Neural cell (in vitro differentiated cells): ENCODE measurements around the gene FAM217A. TPM values are rescaled to one million over a fixed set of nuclear protein-coding genes. Genes with fewer than 3 reads are reported as not detected.

ENCODE experiments used
- H2AFZ ChIP-seq: fragments of 200-600, 300-800 bp; sonication (generic), shearing (Covaris generic); 2 replicates; pipeline ENCODE4 v1.6.0; 2014; ENCODE audit warnings: low read depth, mild to moderate bottlenecking, antibody characterized with exemption, low read length, moderate library complexity
- H3F3A ChIP-seq: fragments of 200-600 bp; shearing (Covaris generic); 2 replicates; pipeline ENCODE4 v1.6.1; 2016; ENCODE audit warnings: mild to moderate bottlenecking, moderate library complexity, mixed read lengths, antibody characterized with exemption, low read length; ENCODE audit not compliant: insufficient read depth, poor library complexity, severe bottlenecking
- H3K27ac ChIP-seq: fragments of 200-600, 300-800 bp; sonication (generic), shearing (Covaris generic); 2 replicates; pipeline ENCODE4 v1.5.1; 2014; ENCODE audit warnings: mild to moderate bottlenecking, low read length, moderate library complexity
- H3K27me3 ChIP-seq: fragments of 300-800, 200-600 bp; sonication (generic), shearing (Covaris generic); 2 replicates; pipeline ENCODE4 v1.6.0; 2014; ENCODE audit warnings: mild to moderate bottlenecking, low read depth, low read length, moderate library complexity; ENCODE audit not compliant: insufficient read depth
- H3K36me3 ChIP-seq: fragments of 300-800, 200-600 bp; sonication (generic), shearing (Covaris generic); 2 replicates; pipeline ENCODE4 v1.5.1; 2014; ENCODE audit warnings: mild to moderate bottlenecking, antibody characterized with exemption, low read length, moderate library complexity; ENCODE audit not compliant: insufficient read depth
- H3K4me2 ChIP-seq: fragments of 300-800, 200-600 bp; sonication (generic), shearing (Covaris generic); 2 replicates; pipeline ENCODE4 v1.6.0; 2014; ENCODE audit warnings: mild to moderate bottlenecking, low read length
- H3K4me3 ChIP-seq: fragments of 300-800, 200-600 bp; sonication (generic), shearing (Covaris generic); 2 replicates; pipeline ENCODE4 v1.5.1; 2014; ENCODE audit warnings: mild to moderate bottlenecking, low read length, moderate library complexity
- H3K79me2 ChIP-seq: fragments of 200-600 bp; shearing (Covaris generic); replicated peaks from 2 replicates; pipeline ENCODE4 v1.6.0; 2014; ENCODE audit warnings: mild to moderate bottlenecking, low read length, moderate library complexity; ENCODE audit not compliant: insufficient read depth
- H3K9ac ChIP-seq: fragments of 300-800, 200-600 bp; sonication (generic), shearing (Covaris generic); 2 replicates; pipeline ENCODE4 v1.6.1; 2016; ENCODE audit warnings: mild to moderate bottlenecking, low read length, mixed read lengths
- H3K9me2 ChIP-seq: fragments of 200-600 bp; shearing (Covaris generic); 2 replicates; pipeline ENCODE4 v1.6.1; 2016; ENCODE audit warnings: mild to moderate bottlenecking, low read length, mixed read lengths; ENCODE audit not compliant: insufficient read depth
- H3K9me3 ChIP-seq: fragments of 200-600, 300-800 bp; sonication (generic), shearing (Covaris generic); 2 replicates; pipeline ENCODE4 v1.6.1; 2016; ENCODE audit warnings: mild to moderate bottlenecking, mixed run types, low read length, moderate library complexity, mixed read lengths
- H4K20me1 ChIP-seq: fragments of 200-600 bp; shearing (Covaris generic); 2 replicates; pipeline ENCODE4 v1.6.1; 2016; ENCODE audit warnings: mild to moderate bottlenecking, mixed run types; ENCODE audit not compliant: insufficient read depth
- CTCF ChIP-seq: fragments of 450-650 bp; IDR thresholded peaks from 2 replicates; pipeline ENCODE4 v1.5.1; 2014; ENCODE audit warnings: antibody characterized with exemption, mild to moderate bottlenecking, moderate library complexity; ENCODE audit not compliant: poor library complexity, severe bottlenecking
- EP300 ChIP-seq: fragments of 450-650 bp; conservative IDR thresholded peaks from 2 replicates; pipeline ENCODE4 v1.6.1; 2014; ENCODE audit warnings: antibody characterized with exemption, mild to moderate bottlenecking, moderate library complexity; ENCODE audit not compliant: poor library complexity, severe bottlenecking
- EZH2 ChIP-seq: fragments of 200-600, 300-800 bp; shearing (Covaris generic), sonication (generic); IDR thresholded peaks from 2 replicates; pipeline ENCODE4 v1.6.1; 2014; ENCODE audit warnings: antibody characterized with exemption, low read length, borderline replicate concordance, mild to moderate bottlenecking; ENCODE audit not compliant: insufficient read depth, poor library complexity, severe bottlenecking
- MXI1 ChIP-seq: fragments of 450-650 bp; conservative IDR thresholded peaks from 2 replicates; pipeline ENCODE4 v1.6.1; 2014; ENCODE audit warnings: antibody characterized with exemption, mild to moderate bottlenecking; ENCODE audit not compliant: poor library complexity, severe bottlenecking
- POLR2AphosphoS5 ChIP-seq: IDR thresholded peaks from 2 replicates; pipeline ENCODE4 v1.6.1; 2012
- RAD21 ChIP-seq: fragments of 450-650 bp; conservative IDR thresholded peaks from 2 replicates; pipeline ENCODE4 v1.6.1; 2014; ENCODE audit warnings: antibody characterized with exemption, mild to moderate bottlenecking, moderate library complexity
- REST ChIP-seq: IDR thresholded peaks from 2 replicates; pipeline ENCODE4 v1.6.1; 2012; ENCODE audit warnings: borderline replicate concordance
- SMC3 ChIP-seq: fragments of 450-650 bp; conservative IDR thresholded peaks from 2 replicates; pipeline ENCODE4 v1.6.1; 2014; ENCODE audit warnings: antibody characterized with exemption, mild to moderate bottlenecking, moderate library complexity; ENCODE audit not compliant: poor library complexity
- TAF1 ChIP-seq: IDR thresholded peaks from 2 replicates; pipeline ENCODE4 v1.6.1; 2012; ENCODE audit warnings: low read depth
- polyA plus RNA-seq: library from polyadenylated mRNA; depleted of rRNA; stranded (reverse); fragments of >200 nt; gene quantifications from 2 replicates; pipeline ENCODE4 v1.2.3, GENCODE V29; 2014

The FAM217A gene
- polyA plus RNA-seq, 1 donor from 2014 or later = not detected

GRCh38 chr6:4055420-4056041 is 23.4 kb downstream of the FAM217A start:
- H4K20me1 ChIP-seq = no peaks in the 10 kb centered on the region
- no peak overlapping the region for H2AFZ ChIP-seq
- H3K9me3 ChIP-seq = no peaks in the 10 kb centered on the region
- H3K27ac ChIP-seq = no peak overlapping the region
- peaks cover 4% of the 10 kb centered on the region for H3K36me3 ChIP-seq
- H3K4me2 ChIP-seq = no peak overlapping the region
- H3K4me3 ChIP-seq = no peak overlapping the region
- no peaks in the 10 kb centered on the region for H3K27me3 ChIP-seq
- H3K79me2 ChIP-seq = no peaks in the 10 kb centered on the region
- H3F3A ChIP-seq = no peaks in the 10 kb centered on the region
- TF ChIP-seq EP300 (no peak), CTCF (peak; percentile 83), MXI1 (no peak), REST (no peak), SMC3 (peak; percentile 91), RAD21 (peak; percentile 87), EZH2 (no peak), TAF1 (no peak), POLR2AphosphoS5 (no peak)
- no peak overlapping the region for H3K9ac ChIP-seq
- no peaks in the 10 kb centered on the region for H3K9me2 ChIP-seq

GRCh38 chr6:4049246-4049645 is 29.7 kb downstream of the FAM217A start:
- Histone ChIP-seq H2AFZ (no peak overlapping the region), H3K9me3 (no peaks in the 10 kb centered on the region), H3K4me2 (no peak overlapping the region), H3K9ac (no peak overlapping the region), H3K79me2 (peaks cover 3% of the 10 kb centered on the region), H3K27ac (no peak overlapping the region), H3K9me2 (no peaks in the 10 kb centered on the region), H3F3A (no peaks in the 10 kb centered on the region), H3K36me3 (peaks cover 7% of the 10 kb centered on the region), H4K20me1 (no peaks in the 10 kb centered on the region), H3K27me3 (no peaks in the 10 kb centered on the region), H3K4me3 (no peak overlapping the region)
- TF ChIP-seq POLR2AphosphoS5 = no peak
- TF ChIP-seq RAD21 = no peak
- TF ChIP-seq MXI1 = no peak
- TF ChIP-seq REST = no peak
- no peak for TF ChIP-seq TAF1
- TF ChIP-seq EP300 = no peak
- no peak for TF ChIP-seq CTCF
